T-cell (primary cell): ENCODE data around the gene PDSS2. TPM values are rescaled to one million over a fixed set of nuclear protein-coding genes. Genes with fewer than 3 reads are reported as not detected.

Experiments
- ATAC-seq, 4 experiments: fragments of 200-7000 bp in 3 of 4; fragments of 150-1000 bp in 1 of 4; cut with Tn5 transposase; replicated peaks in 1 of 4; 1 replicate in 3 of 4; 2 replicates in 1 of 4; pipeline ENCODE4 v1.10.0; 2021; ENCODE audit warnings: moderate library complexity in 3 of 4, mild to moderate bottlenecking in 2 of 4, moderate number of reproducible peaks in 1 of 4
- CTCF ChIA-PET, 2 donors: fragments of 300-600 bp; sonication (Branson Sonifier 250); formaldehyde crosslinking; loops; one replicate each; lab custom pipeline; 2022; ENCODE audit warnings: antibody characterized with exemption in 2 of 2; lab: Charles Lee
- POLR2A ChIA-PET, 2 donors: fragments of 300-600 bp; sonication (Branson Sonifier 250); formaldehyde crosslinking; loops; one replicate each; lab custom pipeline; 2022; ENCODE audit warnings: antibody characterized with exemption in 2 of 2; lab: Charles Lee
- DNase-seq, 35 experiments: peaks; one replicate each; pipeline versions ENCODE4 v3.0.0 to v3.0.0-alpha.2; 2013 to 2023
- H3K27ac ChIP-seq: one replicate; pipeline ENCODE4 v1.5.1; 2013; ENCODE audit warnings: low read length
- H3K27me3 ChIP-seq, 2 experiments: replicated peaks in 1 of 2; 1 replicate in 1 of 2; 2 replicates in 1 of 2; pipeline versions ENCODE4 v1.6.1 to v1.7.0; 2013; ENCODE audit warnings: low read length in 1 of 2, mixed read lengths in 1 of 2; ENCODE audit not compliant: control insufficient read depth in 2 of 2, insufficient read depth in 2 of 2; ENCODE audit errors: extremely low read depth in 1 of 2
- H3K36me3 ChIP-seq, 2 donors: 1 replicate in 1 of 2; 2 replicates in 1 of 2; pipeline versions ENCODE4 v1.6.1 to v1.7.0; 2013; ENCODE audit warnings: low read length in 1 of 2; ENCODE audit not compliant: control insufficient read depth in 2 of 2, insufficient read depth in 1 of 2; ENCODE audit errors: extremely low read depth in 1 of 2
- H3K4me1 ChIP-seq, 2 experiments: 1 replicate in 1 of 2; 2 replicates in 1 of 2; pipeline versions ENCODE4 v1.6.1 to v1.7.0; 2013; ENCODE audit warnings: low read length in 2 of 2, mixed read lengths in 1 of 2; ENCODE audit not compliant: insufficient read depth in 2 of 2, control insufficient read depth in 1 of 2; ENCODE audit errors: extremely low read depth in 1 of 2
- H3K4me3 ChIP-seq, 2 donors: 1 replicate in 1 of 2; 2 replicates in 1 of 2; pipeline versions ENCODE4 v1.5.1 to v1.7.0; 2013; ENCODE audit warnings: mild to moderate bottlenecking in 2 of 2, low read length in 1 of 2, moderate library complexity in 1 of 2; ENCODE audit not compliant: control insufficient read depth in 1 of 2; ENCODE audit errors: extremely low read depth in 1 of 2
- H3K9me3 ChIP-seq: 2 replicates; pipeline ENCODE4 v1.7.0; 2013
- H3K27ac Mint-ChIP-seq, 2 donors: one replicate each; pipeline ENCODE4 v1.8.0; 2020 to 2021; ENCODE audit warnings: mild to moderate bottlenecking in 2 of 2, mixed read lengths in 2 of 2
- H3K27me3 Mint-ChIP-seq, 2 donors: one replicate each; pipeline ENCODE4 v1.8.0; 2021 to 2022; ENCODE audit warnings: mixed read lengths in 2 of 2
- H3K36me3 Mint-ChIP-seq: one replicate; pipeline ENCODE4 v1.8.0; 2021; ENCODE audit warnings: mixed read lengths
- H3K4me1 Mint-ChIP-seq, 3 donors: one replicate each; pipeline ENCODE4 v1.8.0; 2020 to 2022; ENCODE audit warnings: mixed read lengths in 3 of 3, mild to moderate bottlenecking in 1 of 3
- H3K4me3 Mint-ChIP-seq, 3 donors: one replicate each; pipeline ENCODE4 v1.8.0; 2020 to 2022; ENCODE audit warnings: mild to moderate bottlenecking in 3 of 3, mixed read lengths in 3 of 3, moderate library complexity in 3 of 3
- H3K9me3 Mint-ChIP-seq, 3 donors: one replicate each; pipeline ENCODE4 v1.8.0; 2020 to 2022; ENCODE audit warnings: mixed read lengths in 3 of 3
- WGBS: methylation state at CpG from one replicate; pipeline ENCODE4 v1.1.5; 2013; ENCODE audit warnings: missing lambda C conversion rate; ENCODE audit not compliant: insufficient coverage; 5-methylcytosine and 5-hydroxymethylcytosine counted together
- total RNA-seq, 35 experiments: library from RNA in 6 of 35; stranded (reverse) in 6 of 35; fragments of 120-200 nt in 1 of 35; gene quantifications; one replicate each; pipeline versions ENCODE4 v1.2.1 to v1.2.4 and lab custom pipeline; 2013 to 2026

Gene PDSS2
- total RNA-seq, 5 donors from 2014 or later (not counting 1 experiment from before 2014, with no cell fraction given) = 10.8 to 13.6 (median 11.8) TPM

DNA sequence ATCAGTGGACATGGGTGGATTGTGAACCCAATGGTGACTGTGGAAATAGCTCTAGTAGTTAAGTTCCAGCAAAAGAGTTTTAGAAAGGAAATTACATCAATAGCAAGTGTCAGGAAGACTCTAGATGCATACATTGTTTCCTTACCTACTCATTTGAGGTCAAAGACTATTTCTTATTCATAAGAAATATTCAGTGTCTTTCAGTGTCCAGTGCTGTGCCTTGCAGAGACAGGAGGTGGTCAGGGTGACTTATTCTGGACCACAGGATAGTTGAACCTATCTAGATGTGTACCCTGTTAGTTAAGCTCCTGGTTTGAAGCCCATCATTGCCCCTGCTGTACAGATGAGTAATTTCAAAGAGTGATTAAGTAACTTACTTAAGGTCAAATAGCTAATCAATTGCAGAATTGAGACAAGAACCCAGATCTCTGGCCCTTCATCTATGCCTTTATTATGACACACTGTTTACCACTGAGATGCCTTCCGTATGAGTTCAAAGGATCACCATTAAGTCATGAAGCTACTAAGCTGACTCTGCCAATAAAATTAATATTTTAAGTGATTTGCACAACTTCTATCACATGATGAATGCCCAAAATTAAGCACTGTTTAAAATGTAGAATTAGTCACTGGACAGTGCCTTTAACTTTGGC lies 136.1 kb downstream of the PDSS2 start:
- CTCF ChIA-PET = no interaction called here
- peaks cover 22% of the 10 kb centered on the region for H3K36me3 Mint-ChIP-seq
- H3K27ac Mint-ChIP-seq = no peak overlapping the region
- ATAC-seq = no peak
- POLR2A ChIA-PET = no interaction called here
- no peaks in the 10 kb centered on the region for H3K9me3 ChIP-seq
- H3K4me1 ChIP-seq = no peaks in the 10 kb centered on the region
- H3K9me3 Mint-ChIP-seq = no peaks in the 10 kb centered on the region
- H3K4me3 ChIP-seq = no peak overlapping the region
- H3K27ac ChIP-seq = no peak overlapping the region
- H3K27me3 ChIP-seq = no peaks in the 10 kb centered on the region
- no peak for DNase-seq
- WGBS = no CpG with 5 or more reads among the region's 1 CpG
- no peak overlapping the region for H3K4me3 Mint-ChIP-seq
- no peaks in the 10 kb centered on the region for H3K36me3 ChIP-seq
- H3K27me3 Mint-ChIP-seq = no peaks in the 10 kb centered on the region
- H3K4me1 Mint-ChIP-seq = peaks cover 0 to 11% (median 3%) of the 10 kb centered on the region in 3 donors

DNA sequence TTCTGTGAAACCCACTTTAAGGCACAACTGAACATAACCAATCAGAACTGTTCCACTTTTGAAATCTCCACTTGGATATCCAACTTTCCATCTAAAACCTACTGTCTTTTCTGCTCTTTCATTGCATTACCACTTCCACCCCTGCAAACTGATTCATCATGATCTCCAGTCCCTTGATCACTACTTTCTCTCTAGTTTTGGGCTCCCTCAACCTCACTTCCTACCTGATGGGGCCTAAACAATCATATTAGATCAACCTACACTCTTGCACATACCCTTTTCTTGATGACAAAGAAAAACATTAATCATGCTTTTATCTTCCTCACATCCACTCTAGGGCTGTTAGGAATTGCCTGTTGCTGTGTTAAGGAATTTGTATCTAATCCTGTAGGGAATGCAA lies 137.6 kb downstream of the PDSS2 start:
- Histone ChIP-seq H3K4me3 (no peak overlapping the region), H3K9me3 (no peaks in the 10 kb centered on the region), H3K4me1 (no peaks in the 10 kb centered on the region), H3K36me3 (peaks cover 0 to 5% of the 10 kb centered on the region in 2 donors), H3K27ac (no peak overlapping the region), H3K27me3 (no peaks in the 10 kb centered on the region)
- no peak overlapping the region for H3K4me3 Mint-ChIP-seq
- no peaks in the 10 kb centered on the region for H3K9me3 Mint-ChIP-seq
- CTCF ChIA-PET = interaction anchor here in 1 of 2 donors (0.6 kb wide), 1 partner anchor 1440 kb away, joined by 6 read pairs; no protein-coding TSS in a partner anchor
- no peak for DNase-seq
- peaks cover 17% of the 10 kb centered on the region for H3K36me3 Mint-ChIP-seq
- H3K27ac Mint-ChIP-seq = no peak overlapping the region
- H3K27me3 Mint-ChIP-seq = no peaks in the 10 kb centered on the region
- POLR2A ChIA-PET = no interaction called here
- ATAC-seq = no peak
- H3K4me1 Mint-ChIP-seq = peaks cover 0 to 11% (median 5%) of the 10 kb centered on the region in 3 donors

DNA sequence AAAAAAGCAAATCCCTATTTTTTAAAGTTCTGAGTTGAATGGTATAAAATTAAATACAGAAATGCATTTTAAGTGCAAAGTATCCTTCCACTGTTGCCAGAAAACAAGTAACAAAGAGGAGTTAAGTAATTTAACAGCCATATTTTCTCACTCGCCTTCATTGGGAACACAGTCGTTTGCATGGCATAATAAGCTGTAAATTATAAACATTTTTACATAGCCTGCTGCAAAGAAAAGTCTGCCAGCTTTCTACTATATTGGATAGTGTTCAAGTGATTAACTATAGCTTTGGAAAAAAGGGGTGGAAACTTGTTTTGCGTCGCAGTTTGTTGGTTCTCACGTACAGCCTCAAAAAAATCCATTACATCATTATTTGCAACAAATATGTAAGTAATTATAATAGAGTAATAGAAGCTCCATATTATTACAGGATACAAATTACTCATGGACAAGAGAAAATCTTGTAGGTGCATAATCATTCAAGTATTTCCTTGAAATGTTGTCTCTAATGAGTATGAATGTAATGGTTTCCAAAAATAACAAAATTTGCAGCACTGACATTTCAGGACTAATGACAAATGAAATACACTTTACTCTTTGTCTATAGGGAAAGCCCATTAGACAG lies 139.3 kb downstream of the PDSS2 start:
- ATAC-seq (no peak), DNase-seq (no peak)
- Mint-ChIP-seq H3K27ac (no peak overlapping the region), H3K36me3 (peaks cover 14% of the 10 kb centered on the region), H3K9me3 (no peaks in the 10 kb centered on the region), H3K27me3 (no peaks in the 10 kb centered on the region), H3K4me3 (no peak overlapping the region), H3K4me1 (peaks cover 0 to 11% (median 5%) of the 10 kb centered on the region in 3 donors)
- H3K4me3 ChIP-seq = no peak overlapping the region
- no peaks in the 10 kb centered on the region for H3K4me1 ChIP-seq
- no peaks in the 10 kb centered on the region for H3K27me3 ChIP-seq
- ChIA-PET CTCF (interaction anchor here (0.6 to 1.5 kb wide), 4 partner anchors 9 to 528 kb away, joined by 3 to 5 read pairs (median 4); no protein-coding TSS in a partner anchor), POLR2A (no interaction called here)
- H3K27ac ChIP-seq = no peak overlapping the region
- no CpG with 5 or more reads among the region's 5 CpGs for WGBS
- no peaks in the 10 kb centered on the region for H3K9me3 ChIP-seq
- H3K36me3 ChIP-seq = peaks cover 0 to 5% of the 10 kb centered on the region in 2 donors

DNA sequence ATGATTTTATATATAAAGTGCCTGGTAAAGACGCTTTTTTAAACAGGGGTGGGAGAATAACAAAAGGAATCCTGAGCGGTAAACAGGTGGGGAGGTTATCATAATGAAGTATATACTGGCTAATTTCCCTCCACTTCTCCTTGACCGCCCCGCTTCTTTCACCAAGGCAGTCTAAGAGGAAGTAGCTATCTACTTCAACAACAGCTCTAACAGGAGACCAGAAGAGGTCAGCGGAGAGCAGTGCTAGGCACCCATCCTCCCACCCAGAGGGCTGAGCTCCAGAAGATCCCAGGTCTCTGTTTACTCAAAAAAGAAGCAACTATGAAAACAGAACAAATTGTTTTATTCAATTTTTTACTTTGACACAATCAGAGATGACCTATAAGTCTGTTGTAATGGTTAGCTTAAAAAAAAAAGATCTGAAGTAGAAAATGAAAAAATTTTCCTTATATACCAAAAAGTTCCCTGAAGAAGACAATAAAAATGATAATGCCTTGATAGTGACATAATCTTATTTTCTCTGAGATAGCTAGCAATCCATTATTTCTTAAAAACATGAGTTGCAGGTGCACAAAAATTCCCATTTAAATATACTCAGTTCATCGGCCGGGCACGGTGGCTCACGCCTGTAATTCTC lies 141.1 kb downstream of the PDSS2 start:
- no peak overlapping the region for H3K27ac ChIP-seq
- 40% methylated on average over 1 of the region's 9 CpGs for WGBS

DNA sequence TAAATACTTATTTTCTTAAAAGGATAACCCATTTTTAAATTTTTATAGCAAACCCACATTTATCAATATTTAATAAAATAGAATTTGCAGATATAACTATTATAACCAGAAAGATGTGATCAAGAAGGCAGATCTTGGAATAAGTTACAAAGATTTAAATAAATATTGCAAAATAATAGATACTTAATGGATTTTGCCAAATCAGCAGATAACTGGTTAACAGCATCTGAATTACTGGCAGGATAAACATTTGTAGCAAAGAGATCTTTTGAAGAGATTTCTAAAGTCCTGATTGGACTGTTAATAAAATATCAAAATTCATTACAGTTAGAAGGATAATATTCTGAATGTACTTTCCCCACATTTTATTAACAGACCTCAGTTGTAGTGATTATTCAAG lies 144.2 kb downstream of the PDSS2 start:
- CTCF ChIA-PET = no interaction called here
- peaks cover 14% of the 10 kb centered on the region for H3K36me3 Mint-ChIP-seq

More for the DNA sequence above, 141.1 kb downstream of the PDSS2 start:
- CTCF ChIA-PET = interaction anchor here (0.9 to 1.8 kb wide), 4 partner anchors 11 to 731 kb away, joined by 4 to 8 read pairs (median 6); partner anchors contain the start of gene PDSS2 (in 1 of the 2)
- H3K4me3 ChIP-seq = no peak overlapping the region
- Mint-ChIP-seq H3K9me3 (no peaks in the 10 kb centered on the region), H3K4me1 (peaks cover 0 to 11% (median 5%) of the 10 kb centered on the region in 3 donors), H3K27me3 (no peaks in the 10 kb centered on the region), H3K4me3 (no peak overlapping the region), H3K36me3 (peaks cover 8% of the 10 kb centered on the region), H3K27ac (no peak overlapping the region)
- no peaks in the 10 kb centered on the region for H3K27me3 ChIP-seq
- H3K36me3 ChIP-seq = peaks cover 0 to 5% of the 10 kb centered on the region in 2 donors
- DNase-seq (peak in 9 of 35 experiments; percentile 1 to 35 (median 3)), ATAC-seq (peak in 2 of 4 experiments; percentile 38 to 48)
- H3K4me1 ChIP-seq = no peaks in the 10 kb centered on the region
- POLR2A ChIA-PET = interaction anchor here in 1 of 2 donors (0.6 kb wide), 1 partner anchor 884 kb away, joined by 3 read pairs; no protein-coding TSS in a partner anchor
- no peaks in the 10 kb centered on the region for H3K9me3 ChIP-seq

DNA sequence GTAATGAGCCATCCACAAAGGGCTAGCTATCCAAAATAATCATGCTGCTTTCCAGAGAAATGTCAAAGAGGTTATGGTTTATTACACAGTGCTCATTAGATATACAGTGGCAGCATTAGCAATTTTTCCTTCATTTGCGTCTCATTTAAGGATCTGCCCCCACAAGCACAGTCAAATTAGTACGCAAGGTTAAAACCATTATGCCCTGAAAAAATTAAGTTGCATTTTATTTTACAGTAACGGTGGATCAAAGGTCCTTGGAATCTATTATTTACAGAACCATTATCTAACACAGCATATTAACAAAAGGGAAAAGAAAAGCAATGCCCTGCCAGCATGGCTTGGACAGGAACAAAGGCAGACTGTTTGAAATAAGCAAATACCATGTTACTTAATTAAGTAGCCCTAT lies 144.8 kb downstream of the PDSS2 start:
- CTCF ChIA-PET = no interaction called here
- Histone ChIP-seq H3K9me3 (no peaks in the 10 kb centered on the region), H3K4me3 (no peak overlapping the region), H3K4me1 (no peaks in the 10 kb centered on the region), H3K27ac (no peak overlapping the region), H3K36me3 (peaks cover 0 to 5% of the 10 kb centered on the region in 2 donors), H3K27me3 (no peaks in the 10 kb centered on the region)
- no CpG with 5 or more reads among the region's 3 CpGs for WGBS
- ATAC-seq (no peak), DNase-seq (no peak)
- POLR2A ChIA-PET = no interaction called here
- Mint-ChIP-seq H3K9me3 (no peaks in the 10 kb centered on the region), H3K27ac (no peak overlapping the region), H3K36me3 (peaks cover 18% of the 10 kb centered on the region), H3K27me3 (no peaks in the 10 kb centered on the region), H3K4me1 (peaks cover 0 to 8% (median 2%) of the 10 kb centered on the region in 3 donors), H3K4me3 (no peak overlapping the region)

More for the DNA sequence above, 144.2 kb downstream of the PDSS2 start:
- ATAC-seq (no peak), DNase-seq (no peak)
- Mint-ChIP-seq H3K27me3 (no peaks in the 10 kb centered on the region), H3K4me3 (no peak overlapping the region), H3K27ac (no peak overlapping the region), H3K4me1 (peaks cover 0 to 8% (median 2%) of the 10 kb centered on the region in 3 donors), H3K9me3 (no peaks in the 10 kb centered on the region)
- Histone ChIP-seq H3K27me3 (no peaks in the 10 kb centered on the region), H3K36me3 (peaks cover 0 to 5% of the 10 kb centered on the region in 2 donors), H3K4me3 (no peak overlapping the region), H3K9me3 (no peaks in the 10 kb centered on the region), H3K4me1 (no peaks in the 10 kb centered on the region), H3K27ac (no peak overlapping the region)
- POLR2A ChIA-PET = no interaction called here
